ENCODE data around the gene CTDSPL2. TPM values are rescaled to one million over a fixed set of nuclear protein-coding genes. Genes with fewer than 3 reads are reported as not detected.

Gene CTDSPL2
- total and polyA plus RNA-seq, 12 donors = 3.3 to 70.9 (median 27.9) TPM

DNA sequence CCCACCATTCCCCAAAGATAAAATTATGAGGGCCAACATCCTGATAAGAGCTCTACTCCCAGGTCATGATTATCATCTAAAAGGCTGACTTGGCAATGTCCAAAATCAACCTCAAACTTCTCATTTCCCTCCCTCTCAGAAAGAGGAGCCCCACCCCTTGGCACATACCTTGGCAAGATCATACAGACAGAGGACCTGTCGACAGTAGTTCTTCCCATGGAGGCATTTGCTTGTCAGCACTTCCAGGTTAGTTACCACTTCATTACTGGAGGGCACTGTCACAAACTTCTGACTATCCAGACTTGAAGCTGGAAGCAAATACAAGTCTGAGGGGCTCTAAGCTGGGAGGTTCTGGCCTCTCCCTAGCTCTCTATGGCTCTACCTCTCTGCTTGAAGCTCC lies 147.3 kb downstream of the CTDSPL2 start:
- WGBS, 4 donors = 56 to 91% (median 82%) methylated on average over 1 of the region's 1 CpG
- DNase-seq = no peak
- H3K36me3 ChIP-seq (replicated peaks in 1 of 2) = peaks cover 0 to 24% of the 10 kb centered on the region in 2 donors
- H3K4me3 ChIP-seq = no peak overlapping the region
- H3K27me3 ChIP-seq = no peaks in the 10 kb centered on the region
- H3K27ac ChIP-seq = no peak overlapping the region
- TF ChIP-seq, protein P1, sequence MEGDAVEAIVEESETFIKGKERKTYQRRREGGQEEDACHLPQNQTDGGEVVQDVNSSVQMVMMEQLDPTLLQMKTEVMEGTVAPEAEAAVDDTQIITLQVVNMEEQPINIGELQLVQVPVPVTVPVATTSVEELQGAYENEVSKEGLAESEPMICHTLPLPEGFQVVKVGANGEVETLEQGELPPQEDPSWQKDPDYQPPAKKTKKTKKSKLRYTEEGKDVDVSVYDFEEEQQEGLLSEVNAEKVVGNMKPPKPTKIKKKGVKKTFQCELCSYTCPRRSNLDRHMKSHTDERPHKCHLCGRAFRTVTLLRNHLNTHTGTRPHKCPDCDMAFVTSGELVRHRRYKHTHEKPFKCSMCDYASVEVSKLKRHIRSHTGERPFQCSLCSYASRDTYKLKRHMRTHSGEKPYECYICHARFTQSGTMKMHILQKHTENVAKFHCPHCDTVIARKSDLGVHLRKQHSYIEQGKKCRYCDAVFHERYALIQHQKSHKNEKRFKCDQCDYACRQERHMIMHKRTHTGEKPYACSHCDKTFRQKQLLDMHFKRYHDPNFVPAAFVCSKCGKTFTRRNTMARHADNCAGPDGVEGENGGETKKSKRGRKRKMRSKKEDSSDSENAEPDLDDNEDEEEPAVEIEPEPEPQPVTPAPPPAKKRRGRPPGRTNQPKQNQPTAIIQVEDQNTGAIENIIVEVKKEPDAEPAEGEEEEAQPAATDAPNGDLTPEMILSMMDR (IDR thresholded peaks at IDR 0.05) = no peak
- no peak for TF ChIP-seq POLR2A (IDR thresholded peaks at IDR 0.05)
- no peaks in the 10 kb centered on the region for H3K9me3 ChIP-seq (replicated peaks in 1 of 3)
- H3K4me1 ChIP-seq (replicated peaks in 1 of 2) = no peaks in the 10 kb centered on the region
- intact Hi-C loops (cut with DNase I) = loop anchor here in 1 of 2 donors (10.0 kb wide), 1 partner anchor 160 kb away; the partner anchor contains the start of gene TRIM69

Other genes starting within 250 kb of the CTDSPL2 start
- gene FRMD5, start 232.4 kb upstream of the CTDSPL2 start, total RNA-seq = 10 to 100 TPM in 6 of 9 donors, 1 to 10 TPM in 3; 5.6 to 53.8 (median 13.9) TPM
- 10 to 100 TPM in 1 of 3 donors, 1 to 10 TPM in 2; 2.9 to 49.4 (median 4.1) TPM for gene FRMD5, start 232.4 kb upstream of the CTDSPL2 start, polyA plus RNA-seq
- gene GOLM2, start 138.9 kb upstream of the CTDSPL2 start, total RNA-seq = 100 to 1,000 TPM; 134 to 242 (median 168) TPM
- 100 to 1,000 TPM in 1 of 3 donors, 10 to 100 TPM in 2; 26.7 to 188 (median 29.8) TPM for gene GOLM2, start 138.9 kb upstream of the CTDSPL2 start, polyA plus RNA-seq
- gene EIF3J, start 109.5 kb downstream of the CTDSPL2 start, total RNA-seq = 10 to 100 TPM; 21.5 to 97.7 (median 53.9) TPM
- 100 to 1,000 TPM in 1 of 3 donors, 10 to 100 TPM in 2; 21.4 to 178 (median 26.3) TPM for gene EIF3J, start 109.5 kb downstream of the CTDSPL2 start, polyA plus RNA-seq
- gene SPG11, start 236.0 kb downstream of the CTDSPL2 start, total RNA-seq = 100 to 1,000 TPM in 1 of 9 donors, 10 to 100 TPM in 8; 48.5 to 122 (median 78.6) TPM
- gene SPG11, start 236.0 kb downstream of the CTDSPL2 start, polyA plus RNA-seq = 10 to 100 TPM; 43.0 to 76.1 (median 66.3) TPM

Measured in adrenal gland (tissue), 12 donors.